ENCODE data around the gene ARL4C.

DNA sequence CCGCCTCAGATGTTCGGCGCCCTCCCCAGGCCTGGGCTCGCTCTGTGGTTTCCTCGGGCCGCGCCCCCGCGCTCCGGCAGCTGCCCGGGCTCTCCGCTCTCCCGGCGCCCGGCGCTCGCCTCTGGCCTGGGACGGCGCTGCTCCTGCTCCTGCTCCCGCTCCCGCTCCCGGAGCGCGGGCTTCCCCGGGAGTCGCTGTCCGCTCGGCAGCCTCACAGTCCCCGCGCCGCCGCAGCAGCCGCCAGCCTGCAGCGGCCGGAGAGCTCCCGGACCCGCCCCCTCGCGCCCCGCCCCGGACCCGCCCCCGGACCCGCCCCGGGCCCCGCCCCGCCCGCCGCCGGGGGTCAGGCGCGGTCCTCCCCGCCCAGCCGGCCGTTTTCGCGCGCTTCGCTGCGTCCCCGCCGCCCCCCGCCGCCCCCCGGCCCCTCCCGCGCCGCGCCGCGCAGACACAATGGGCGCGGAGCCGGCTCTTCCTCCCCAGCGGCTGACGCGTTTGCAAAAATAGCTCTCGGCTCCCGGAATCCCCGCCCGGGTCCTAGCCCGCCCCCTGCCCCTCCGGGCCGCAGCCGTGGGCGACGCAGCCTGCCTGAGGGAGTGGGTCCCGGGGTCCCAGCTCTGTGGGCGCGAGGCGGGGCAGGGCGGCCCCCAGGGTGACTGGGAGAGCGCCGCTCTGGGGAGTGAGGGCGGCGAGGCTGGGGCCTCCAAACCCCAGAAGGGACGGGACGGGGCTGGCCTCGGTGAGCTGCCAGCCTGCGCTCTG is at the start of gene ARL4C:
- TF ChIP-seq CTCF (IDR thresholded peaks at IDR 0.05) (no peak), POLR2A (IDR thresholded peaks at IDR 0.05) (no peak)

Data from testis (tissue), 2 donors.